H1 (cell line): ENCODE data around the gene TMPO. TPM values are rescaled to one million over a fixed set of nuclear protein-coding genes. Genes with fewer than 3 reads are reported as not detected.

Experiments used
- CTCF ChIA-PET: fragments of 300-600 bp; sonication (Branson Sonifier 250); formaldehyde crosslinking; loops from one replicate; lab custom pipeline; 2021; ENCODE audit not compliant: partially characterized antibody; lab: Charles Lee
- POLR2A ChIA-PET: fragments of 300-600 bp; sonication (Branson Sonifier 250); formaldehyde crosslinking; loops from one replicate; lab custom pipeline; 2021; ENCODE audit warnings: inconsistent platforms; ENCODE audit not compliant: partially characterized antibody; lab: Charles Lee
- DNase-seq, 2 experiments: peaks; one replicate each; pipeline versions ENCODE4 v3.0.0 to v3.0.0-alpha.2; 2010 to 2022; ENCODE audit warnings: low spot score in 2 of 2, low read depth in 1 of 2, mixed read lengths in 1 of 2
- FAIRE-seq: peaks from 2 replicates; lab custom pipeline; 2011; peaks lifted over from hg19 to GRCh38; lab: Jason Lieb, UNC
- H2AFZ ChIP-seq: 2 replicates; pipeline ENCODE4 v1.8.1; 2012; ENCODE audit warnings: low read length, inconsistent platforms
- H2AK5ac ChIP-seq: 2 replicates; pipeline ENCODE4 v1.6.1; 2013; ENCODE audit warnings: low read depth, low read length
- H2BK120ac ChIP-seq: replicated peaks from 2 replicates; pipeline ENCODE3; 2013; ENCODE audit warnings: low read depth, low read length, inconsistent platforms
- H2BK12ac ChIP-seq: 2 replicates; pipeline ENCODE4 v1.6.1; 2013; ENCODE audit warnings: low read depth, low read length
- H2BK15ac ChIP-seq: 2 replicates; pipeline ENCODE4 v1.6.1; 2013; ENCODE audit warnings: low read length
- H2BK20ac ChIP-seq: 2 replicates; pipeline ENCODE4 v1.6.1; 2013; ENCODE audit warnings: low read length
- H2BK5ac ChIP-seq: 2 replicates; pipeline ENCODE4 v1.6.1; 2013; ENCODE audit warnings: low read depth, low read length
- H3K14ac ChIP-seq: 2 replicates; pipeline ENCODE4 v1.6.1; 2013; ENCODE audit warnings: inconsistent platforms; ENCODE audit not compliant: insufficient read length
- H3K18ac ChIP-seq: 2 replicates; pipeline ENCODE4 v1.6.1; 2013; ENCODE audit warnings: low read length; ENCODE audit errors: extremely low read depth
- H3K23ac ChIP-seq: 2 replicates; pipeline ENCODE4 v1.6.1; 2013; ENCODE audit warnings: inconsistent platforms; ENCODE audit not compliant: insufficient read length
- H3K23me2 ChIP-seq: 2 replicates; pipeline ENCODE4 v1.6.1; 2013; ENCODE audit warnings: low read depth, low read length
- H3K27ac ChIP-seq: 2 replicates; pipeline ENCODE4 v1.6.1; 2011; ENCODE audit warnings: low read depth, low read length, inconsistent platforms
- H3K27me3 ChIP-seq, 4 experiments: replicated peaks in 1 of 4; 1 replicate in 1 of 4; 2 replicates in 3 of 4; pipeline versions ENCODE4 v1.6.1 to v1.8.1; 2011 to 2013; ENCODE audit warnings: low read length in 3 of 4, mild to moderate bottlenecking in 3 of 4, inconsistent platforms in 2 of 4, mixed read lengths in 2 of 4, moderate library complexity in 1 of 4; ENCODE audit not compliant: control insufficient read depth in 3 of 4, insufficient read depth in 3 of 4; ENCODE audit errors: extremely low read depth in 1 of 4
- H3K36me3 ChIP-seq, 4 experiments: 2 replicates each; pipeline versions ENCODE4 v1.6.1 to v1.8.1; 2011 to 2013; ENCODE audit warnings: mild to moderate bottlenecking in 4 of 4, low read length in 3 of 4, moderate library complexity in 2 of 4, control low read depth in 1 of 4, inconsistent platforms in 1 of 4; ENCODE audit not compliant: insufficient read depth in 4 of 4, control insufficient read depth in 2 of 4
- H3K4ac ChIP-seq: replicated peaks from 2 replicates; pipeline ENCODE3; 2013; ENCODE audit warnings: low read length, low read depth, mixed read lengths, inconsistent platforms; ENCODE audit not compliant: insufficient read length
- H3K4me1 ChIP-seq, 4 experiments: replicated peaks in 1 of 4; 1 replicate in 1 of 4; 2 replicates in 3 of 4; pipeline versions ENCODE4 v1.6.1 to v1.8.1; 2011 to 2013; ENCODE audit warnings: low read length in 3 of 4, inconsistent platforms in 2 of 4, mixed read lengths in 1 of 4; ENCODE audit not compliant: insufficient read depth in 4 of 4, control insufficient read depth in 3 of 4
- H3K4me2 ChIP-seq, 2 experiments: 2 replicates each; pipeline versions ENCODE4 v1.6.1 to v1.8.1; 2011 to 2013; ENCODE audit warnings: low read depth in 2 of 2, low read length in 2 of 2, control low read depth in 1 of 2, inconsistent platforms in 1 of 2, mild to moderate bottlenecking in 1 of 2; ENCODE audit not compliant: insufficient read depth in 1 of 2
- H3K4me3 ChIP-seq, 4 experiments: fragments of 200-600, 300-600 bp in 1 of 4; sonication (generic), shearing (Covaris generic), sonication (Bioruptor Twin) in 1 of 4; 2 replicates each; pipeline versions ENCODE4 v1.5.1 to v1.8.1; 2011 to 2016; ENCODE audit warnings: low read length in 4 of 4, low read depth in 3 of 4, control low read depth in 2 of 4, inconsistent platforms in 2 of 4, mild to moderate bottlenecking in 2 of 4, mixed read lengths in 1 of 4, moderate library complexity in 1 of 4; ENCODE audit not compliant: insufficient read depth in 2 of 4; ENCODE audit errors: extremely low read depth in 1 of 4
- H3K56ac ChIP-seq: replicated peaks from 2 replicates; pipeline ENCODE3; 2013; ENCODE audit warnings: low read depth, mild to moderate bottlenecking, mixed read lengths, low read length, inconsistent platforms; ENCODE audit not compliant: insufficient read length
- H3K79me1 ChIP-seq: 2 replicates; pipeline ENCODE4 v1.6.1; 2013; ENCODE audit warnings: low read depth, low read length, control low read depth
- H3K79me2 ChIP-seq, 2 experiments: 2 replicates each; pipeline versions ENCODE4 v1.6.1 to v1.8.1; 2012 to 2013; ENCODE audit warnings: low read length in 2 of 2, mild to moderate bottlenecking in 2 of 2, inconsistent platforms in 1 of 2; ENCODE audit not compliant: insufficient read depth in 2 of 2, control insufficient read depth in 1 of 2
- H3K9ac ChIP-seq, 4 experiments: replicated peaks in 1 of 4; 1 replicate in 1 of 4; 2 replicates in 3 of 4; pipeline versions ENCODE4 v1.6.1 to v1.8.1; 2011 to 2013; ENCODE audit warnings: low read depth in 3 of 4, low read length in 3 of 4, control low read depth in 2 of 4, mild to moderate bottlenecking in 2 of 4, moderate library complexity in 2 of 4, inconsistent platforms in 1 of 4; ENCODE audit errors: extremely low read depth in 1 of 4
- H3K9me3 ChIP-seq, 2 experiments: 2 replicates each; pipeline versions ENCODE4 v1.6.1 to v1.8.1; 2012 to 2013; ENCODE audit warnings: mild to moderate bottlenecking in 2 of 2, moderate library complexity in 2 of 2, control low read depth in 1 of 2, inconsistent platforms in 1 of 2, low read depth in 1 of 2, low read length in 1 of 2, mixed read lengths in 1 of 2; ENCODE audit not compliant: insufficient read depth in 2 of 2
- H4K20me1 ChIP-seq, 2 experiments: replicated peaks in 1 of 2; 2 replicates each; pipeline versions ENCODE3 to v1.8.1; 2011 to 2013; ENCODE audit warnings: inconsistent platforms in 2 of 2, low read length in 2 of 2, mild to moderate bottlenecking in 1 of 2; ENCODE audit not compliant: insufficient read depth in 2 of 2, control insufficient read depth in 1 of 2
- H4K5ac ChIP-seq: 2 replicates; pipeline ENCODE4 v1.6.1; 2013; ENCODE audit warnings: low read length, low read depth, mixed read lengths, inconsistent platforms; ENCODE audit not compliant: insufficient read length
- H4K8ac ChIP-seq: 2 replicates; pipeline ENCODE4 v1.8.0; 2013; ENCODE audit warnings: mild to moderate bottlenecking, moderate library complexity, low read length, inconsistent platforms; ENCODE audit not compliant: insufficient read depth; ENCODE audit errors: extremely low read depth
- H4K91ac ChIP-seq: replicated peaks from 2 replicates; pipeline ENCODE3; 2013; ENCODE audit warnings: low read length, mixed read lengths, inconsistent platforms; ENCODE audit not compliant: insufficient read length
- BACH1 ChIP-seq: IDR thresholded peaks from 2 replicates; pipeline ENCODE4 v1.6.1; 2012; ENCODE audit warnings: low read length, improper control_type of control experiment
- CTBP2 ChIP-seq: IDR thresholded peaks from 2 replicates; pipeline ENCODE4 v1.7.0; 2011; ENCODE audit warnings: borderline replicate concordance, mild to moderate bottlenecking, moderate library complexity, mixed read lengths, low read length; ENCODE audit not compliant: insufficient read depth, insufficient read length
- EGR1 ChIP-seq: IDR thresholded peaks from 2 replicates; pipeline ENCODE4 v1.6.1; 2011; ENCODE audit warnings: low read depth, low read length, borderline replicate concordance
- EZH2 ChIP-seq: fragments of 200-600 bp; sonication (generic); IDR thresholded peaks from 2 replicates; pipeline ENCODE4 v1.7.1; 2012; ENCODE audit warnings: low read depth, mild to moderate bottlenecking, moderate library complexity, low read length, inconsistent platforms; ENCODE audit not compliant: severe bottlenecking
- GTF2F1 ChIP-seq: IDR thresholded peaks from 2 replicates; pipeline ENCODE4 v1.6.1; 2012; ENCODE audit warnings: low read depth, low read length, improper control_type of control experiment, borderline replicate concordance
- JUN ChIP-seq: IDR thresholded peaks from 2 replicates; pipeline ENCODE4 v1.6.1; 2011; ENCODE audit warnings: low read depth, mild to moderate bottlenecking, improper control_type of control experiment, low read length
- MAX ChIP-seq: IDR thresholded peaks from 2 replicates; pipeline ENCODE4 v1.6.1; 2012; ENCODE audit warnings: inconsistent platforms
- POU5F1 ChIP-seq: IDR thresholded peaks from 2 replicates; pipeline ENCODE4 v1.6.1; 2011; ENCODE audit warnings: low read depth, mild to moderate bottlenecking, low read length, moderate library complexity
- RAD21 ChIP-seq, 2 experiments: IDR thresholded peaks in 1 of 2; conservative IDR thresholded peaks in 1 of 2; 2 replicates each; pipeline ENCODE4 v1.6.1; 2011; ENCODE audit warnings: low read depth in 2 of 2, low read length in 2 of 2, improper control_type of control experiment in 1 of 2, inconsistent platforms in 1 of 2, mild to moderate bottlenecking in 1 of 2, moderate library complexity in 1 of 2
- RFX5 ChIP-seq: IDR thresholded peaks from 2 replicates; pipeline ENCODE4 v1.6.1; 2011; ENCODE audit warnings: low read depth, low read length, improper control_type of control experiment, borderline replicate concordance
- SAP30 ChIP-seq: fragments of 300-600 bp; sonication (generic); IDR thresholded peaks from 2 replicates; pipeline ENCODE4 v1.7.1; 2012; ENCODE audit warnings: low read length, moderate library complexity, mild to moderate bottlenecking, inconsistent platforms; ENCODE audit not compliant: insufficient read depth, insufficient replicate concordance
- TCF12 ChIP-seq: IDR thresholded peaks from 2 replicates; pipeline ENCODE4 v1.6.1; 2011; ENCODE audit warnings: low read depth, mild to moderate bottlenecking, low read length
- USF2 ChIP-seq: IDR thresholded peaks from 2 replicates; pipeline ENCODE4 v1.6.1; 2011; ENCODE audit warnings: low read length, improper control_type of control experiment
- WGBS, 2 experiments: shearing (Covaris generic) in 1 of 2; methylation state at CpG; one replicate each; pipeline versions ENCODE4 v1.1.6 to v1.1.7; 2013 to 2015; ENCODE audit warnings: low lambda C conversion rate in 2 of 2, mixed read lengths in 2 of 2, inconsistent platforms in 1 of 2, low coverage in 1 of 2, missing lambda C conversion rate in 1 of 2; ENCODE audit not compliant: insufficient replicate concordance in 2 of 2, insufficient coverage in 1 of 2, insufficient read length in 1 of 2; ENCODE audit errors: extremely low coverage in 1 of 2, missing lambda C conversion rate in 1 of 2; 5-methylcytosine and 5-hydroxymethylcytosine counted together
- polyA plus RNA-seq, 7 experiments: library from polyadenylated mRNA; depleted of rRNA in 3 of 7; stranded (reverse) in 5 of 7; unstranded in 2 of 7; fragments of >200 nt in 5 of 7; fragments of 200-250 nt in 2 of 7; gene quantifications; 1 replicate in 5 of 7; 2 replicates in 1 of 7; 4 replicates in 1 of 7; pipeline versions ENCODE4 v1.2.1 to v1.2.3, GENCODE V29; 2011 to 2013; ENCODE audit warnings: missing spikeins in 2 of 7, mixed read lengths in 2 of 7
- total RNA-seq: library from RNA; stranded (reverse); fragmentation: NEBNext Ultra II Directional; extraction: Animal tissue kit (Norgen Biotek cat#: 25700); gene quantifications from 2 replicates; pipeline ENCODE4 v1.2.1, GENCODE V29; 2021

Gene TMPO
- total and polyA plus RNA-seq, 2 of the 8 experiments (the other 6 are each of a cell fraction or from before 2014, with no cell fraction given), result 43.9 to 195 TPM

GRCh38 chr12:98587084-98587483 is 71.7 kb downstream of the TMPO start:
- CTCF ChIA-PET, result interaction anchor here (0.7 to 5.6 kb wide), 4 partner anchors 12 to 1310 kb away, joined by 4 to 40 read pairs (median 6); no protein-coding TSS in a partner anchor
- FAIRE-seq (no peak), DNase-seq (no peak)
- Histone ChIP-seq H3K79me2 (no peaks in the 10 kb centered on the region), H4K5ac (no peak overlapping the region), H2AFZ (no peak overlapping the region), H4K91ac (no peak overlapping the region), H2BK12ac (no peak overlapping the region), H3K23me2 (no peaks in the 10 kb centered on the region), H2BK5ac (no peak overlapping the region), H3K18ac (no peak overlapping the region), H3K9me3 (no peaks in the 10 kb centered on the region), H3K9ac (no peak overlapping the region), H3K4ac (no peak overlapping the region), H3K14ac (no peak overlapping the region), H3K4me1 (no peaks in the 10 kb centered on the region), H2AK5ac (no peak overlapping the region), H3K23ac (no peak overlapping the region), H3K56ac (no peak overlapping the region), H4K20me1 (no peaks in the 10 kb centered on the region), H3K36me3 (no peaks in the 10 kb centered on the region), H2BK20ac (no peak overlapping the region), H3K4me2 (no peak overlapping the region), H3K27me3 (no peaks in the 10 kb centered on the region), H3K27ac (no peak overlapping the region), H2BK120ac (no peak overlapping the region), H2BK15ac (no peak overlapping the region), H3K4me3 (no peak overlapping the region), H4K8ac (no peak overlapping the region), H3K79me1 (no peaks in the 10 kb centered on the region)
- WGBS, 2 experiments, result 95% methylated on average over 5 of the region's 5 CpGs; no CpG with 5 or more reads in 1 of the 2 experiments
- POLR2A ChIA-PET, result no interaction called here
- no peak for TF ChIP-seq BACH1
- TF ChIP-seq USF2, result no peak
- TF ChIP-seq RFX5, result no peak
- no peak for TF ChIP-seq EZH2
- TF ChIP-seq CTBP2, result no peak
- TF ChIP-seq JUN, result no peak
- TF ChIP-seq EGR1, result no peak
- no peak for TF ChIP-seq TCF12
- no peak for TF ChIP-seq GTF2F1
- no peak for TF ChIP-seq SAP30
- no peak for TF ChIP-seq MAX
- TF ChIP-seq RAD21 (IDR thresholded peaks at IDR 0.05 in 1 of 2, conservative IDR thresholded peaks at IDR 0.05 in 1 of 2; ENCODE audit: low read depth in 2 of 2, low read length in 2 of 2), result no peak
- TF ChIP-seq POU5F1, result no peak
